Stimulated activated CD8-positive, alpha-beta memory T cell treated with anti-CD3 and anti-CD28 coated beads, Interleukin-15, amount 100 ng/mL, for 48 hours (primary cell): Measurements from ENCODE around the gene TRIM3.
"Not testable (repeated sequence)": the region's sequence is repeated elsewhere in the genome, so short reads cannot be mapped to it uniquely, and the experiment has no call there.

Source experiments
- DNase-seq, 2 donors: peaks; one replicate each; pipeline ENCODE4 v3.0.0-alpha.2; 2020; ENCODE audit warnings: low read depth in 2 of 2

The TRIM3 gene

GRCh38 chr11:6473451-6474412 lies at the start of gene TRIM3:
TSS of gene TRIM3 (minus strand) at chr11:6473941. CDS start at chr11:6465695, 8,246 bp downstream.
- DNase-seq = peak; percentile 42 to 65

- DNase-seq = no peak
These were observed 49.5 kb upstream of the TRIM3 start for GRCh38 chr11:6523253-6523652.

- DNase-seq = not testable (repeated sequence)
These were observed 48.2 kb upstream of the TRIM3 start for GRCh38 chr11:6521946-6522345.

- DNase-seq = no peak
These were observed 46.5 kb upstream of the TRIM3 start for GRCh38 chr11:6520265-6520664.

DNA sequence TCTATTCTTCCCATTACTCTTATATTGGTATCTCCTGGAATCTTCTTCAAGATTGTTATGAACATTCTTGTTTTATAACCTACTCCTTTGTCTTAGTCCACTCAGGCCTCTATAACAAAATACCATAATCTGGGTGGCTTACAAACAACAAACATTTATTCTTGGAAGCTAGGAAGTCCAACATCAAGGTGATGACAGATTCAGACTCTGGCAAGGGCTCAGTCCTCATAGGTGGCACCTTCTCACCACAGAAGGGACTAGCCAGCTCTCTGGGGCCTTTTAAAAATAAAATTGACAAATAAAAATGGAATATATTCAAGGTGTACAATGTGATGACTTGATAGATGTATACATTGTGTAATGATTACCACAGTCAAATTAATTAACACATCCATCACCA lies 43.1 kb upstream of the TRIM3 start:
- DNase-seq = no peak

DNA sequence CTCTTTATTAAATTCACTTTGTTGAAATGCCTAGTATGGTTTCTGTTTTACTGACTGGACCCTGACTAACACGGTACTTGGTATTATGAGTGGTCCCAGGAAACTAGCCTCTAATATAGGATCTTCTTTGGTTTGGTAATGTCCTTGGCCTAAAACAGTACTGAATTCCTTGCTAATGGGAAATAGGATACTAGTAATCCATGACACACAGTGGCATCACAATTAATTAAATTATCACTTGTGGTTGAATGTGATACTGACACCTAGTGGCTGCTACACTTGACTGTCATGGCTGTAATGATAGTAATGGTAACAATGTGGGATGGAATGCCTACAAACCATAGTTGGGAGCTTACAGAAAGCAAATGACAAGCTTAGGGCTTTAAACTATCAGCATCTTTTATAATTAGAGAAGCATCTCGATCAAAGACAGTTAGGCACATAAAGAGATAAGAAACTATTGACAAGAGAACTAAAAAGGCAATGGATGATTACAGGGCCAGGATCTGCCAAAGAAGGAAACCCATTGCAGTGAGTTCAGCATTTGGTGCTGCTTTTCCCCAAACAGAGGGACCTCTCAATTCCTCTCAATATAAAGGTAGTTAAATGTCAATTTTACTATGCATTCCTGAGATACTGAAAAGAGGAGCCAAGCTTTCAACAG lies 32.0 kb upstream of the TRIM3 start:
- DNase-seq = no peak

DNA sequence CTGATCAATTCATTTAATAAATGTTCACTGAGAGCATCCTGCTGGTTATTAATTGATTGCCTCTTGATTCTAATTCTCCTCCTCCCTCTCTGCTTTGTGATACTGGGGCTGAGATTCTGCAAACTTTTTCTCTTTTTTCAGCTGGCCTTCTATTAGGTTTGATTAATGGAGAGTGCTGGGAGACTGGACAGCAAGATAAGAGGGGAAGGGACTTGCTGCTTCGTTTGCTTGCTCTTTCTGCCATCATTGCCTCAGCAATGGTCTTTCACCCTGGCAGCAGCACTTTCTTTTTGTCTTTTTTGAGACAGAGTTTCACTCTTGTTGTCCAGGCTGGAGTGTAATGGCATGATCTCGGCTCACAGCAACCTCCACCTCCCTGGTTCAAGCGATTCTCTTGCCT lies 30.4 kb upstream of the TRIM3 start:
- DNase-seq = no peak

- no peak for DNase-seq
These were observed 28.6 kb upstream of the TRIM3 start for GRCh38 chr11:6502382-6502781.

GRCh38 chr11:6498544-6498943 lies 24.8 kb upstream of the TRIM3 start:
- DNase-seq = no peak

DNA sequence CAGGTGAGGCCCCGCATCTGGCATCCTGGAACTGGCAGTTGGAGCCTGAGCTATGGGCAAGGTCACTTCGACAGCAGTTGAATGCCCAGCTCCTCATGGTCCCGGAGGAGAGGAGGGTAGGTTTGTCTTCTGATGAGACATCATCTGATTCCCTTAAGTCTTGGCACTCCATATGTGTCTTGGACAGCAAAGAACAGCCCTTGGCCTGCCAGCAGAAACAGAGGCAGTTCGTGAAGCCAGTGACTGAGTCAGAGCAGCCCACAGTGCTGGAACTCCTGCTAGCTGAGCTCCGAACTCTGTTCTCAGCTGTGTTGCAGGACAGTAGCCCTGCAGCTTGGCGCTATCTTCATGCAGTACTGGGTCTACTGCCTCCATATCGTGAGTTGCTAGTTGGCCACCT lies 24.4 kb upstream of the TRIM3 start:
- DNase-seq = no peak

DNA sequence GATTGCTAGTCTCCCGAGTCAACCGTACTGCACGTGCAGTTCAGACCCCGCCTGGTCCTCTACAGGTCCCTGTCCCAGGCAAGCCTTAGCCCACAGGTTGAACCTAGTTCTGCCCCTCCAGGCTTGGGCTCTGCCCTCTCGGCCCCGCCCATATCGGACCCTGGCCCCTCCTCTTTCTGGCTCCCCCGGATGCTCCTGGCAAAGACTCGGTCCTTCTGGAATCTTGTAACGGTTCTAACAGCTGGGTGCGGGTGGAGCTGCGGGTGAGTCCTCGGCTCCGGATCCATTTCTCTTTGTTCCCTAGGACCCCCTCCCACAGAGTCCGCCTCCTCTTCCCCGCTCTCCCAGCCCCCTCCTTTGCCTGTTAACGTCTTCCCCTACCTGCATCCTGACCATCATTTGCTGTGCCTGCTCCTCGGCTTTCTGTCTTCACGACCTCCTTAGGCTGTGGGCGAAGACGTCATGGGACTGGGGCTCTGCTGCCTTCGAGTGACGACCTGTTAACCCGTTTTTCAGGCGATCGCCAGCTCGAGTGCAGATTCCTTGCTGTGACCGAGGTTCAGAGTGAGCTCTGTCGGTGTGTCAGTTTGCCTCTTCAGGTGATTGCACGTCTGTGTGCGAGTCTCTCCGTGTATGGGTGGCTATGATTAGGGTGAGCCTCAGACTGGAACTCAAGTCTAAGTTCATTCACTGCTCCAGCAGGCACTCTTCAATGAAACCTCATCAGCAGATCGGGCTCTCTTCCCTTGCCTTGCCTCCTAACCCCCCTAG lies 23.5 kb upstream of the TRIM3 start, which contains the start of gene DNHD1:
DNHD1 (plus strand) TSS at position 212 of the 771 bp plus-strand sequence. CDS start 936 bp downstream, outside the sequence.
- no peak for DNase-seq

DNA sequence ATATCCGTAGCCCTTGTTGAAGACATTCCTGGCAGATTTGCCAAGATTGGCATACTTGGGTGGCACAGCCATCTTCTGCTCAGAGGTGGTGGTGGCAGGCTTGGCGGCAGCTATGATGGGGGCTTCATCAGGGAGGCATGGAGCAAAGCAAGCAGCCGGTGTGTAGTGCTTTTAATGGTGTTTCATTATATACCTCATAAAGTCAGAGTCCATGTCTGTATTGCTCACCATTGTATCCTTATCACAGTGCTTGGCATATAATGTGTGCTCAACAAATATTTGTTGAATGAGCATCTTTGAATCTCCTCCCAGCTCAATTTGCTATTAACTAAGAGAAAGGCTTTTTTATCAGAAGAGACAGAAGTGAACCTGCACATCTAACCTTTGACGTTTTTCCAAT lies 15.6 kb upstream of the TRIM3 start:
- DNase-seq = no peak

DNA sequence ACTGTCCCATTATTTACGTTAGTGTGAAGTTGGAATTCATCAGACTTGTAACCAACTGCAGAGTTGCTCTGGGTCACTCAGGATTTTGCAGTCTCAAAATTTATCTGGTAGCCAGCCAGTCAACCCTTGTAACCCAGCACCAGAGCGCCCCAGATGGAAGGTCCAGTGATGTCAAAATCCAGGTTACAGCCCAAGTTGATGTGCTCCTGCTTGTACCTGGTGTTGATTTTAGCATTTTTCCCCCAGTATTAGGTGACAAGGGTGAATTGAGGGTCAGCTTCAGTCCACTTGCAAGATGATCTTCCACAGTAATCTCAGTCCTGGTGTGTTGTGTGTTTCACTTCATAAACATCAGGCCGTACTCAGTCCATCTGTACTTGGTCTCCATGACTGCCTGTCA lies 15.1 kb upstream of the TRIM3 start:
- no peak for DNase-seq

DNA sequence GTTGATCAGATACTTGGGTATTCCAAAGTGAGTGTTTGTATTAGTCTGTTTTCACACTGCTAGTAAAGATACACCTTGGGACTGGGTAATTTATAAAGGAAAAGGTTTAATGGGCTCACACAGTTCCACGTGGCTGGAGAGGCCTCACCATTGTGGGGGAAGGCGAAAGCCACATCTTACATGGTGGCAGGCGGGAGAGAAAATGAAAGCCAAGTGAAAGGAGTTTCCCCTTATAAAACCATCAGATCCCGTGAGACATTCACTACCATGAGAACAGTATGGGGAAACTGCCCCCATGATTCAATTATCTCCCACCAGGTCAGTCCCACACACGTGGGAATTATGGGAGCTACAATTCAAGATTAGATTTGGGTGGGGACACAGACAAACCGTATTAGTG lies 14.6 kb upstream of the TRIM3 start:
- no peak for DNase-seq

DNA sequence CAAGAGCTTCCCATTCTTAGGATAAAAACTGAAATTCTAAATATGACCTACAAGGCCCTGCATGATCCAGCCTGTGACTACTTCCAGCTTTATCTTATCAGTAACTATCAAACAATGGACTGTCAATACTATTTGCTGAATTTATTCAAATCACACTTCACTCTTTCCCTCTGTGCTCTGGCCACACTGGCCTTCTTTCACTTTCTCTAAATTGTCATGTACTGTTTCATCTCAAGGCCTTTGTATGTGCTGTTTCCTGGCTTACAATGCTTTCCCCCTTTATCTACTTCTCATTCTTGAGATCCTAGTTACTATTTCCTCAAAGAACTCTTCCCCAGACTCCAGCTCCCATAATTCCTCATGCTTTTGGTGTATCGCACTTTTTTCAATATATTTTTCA lies 13.2 kb upstream of the TRIM3 start:
- DNase-seq = no peak

GRCh38 chr11:6486256-6486655 lies 12.5 kb upstream of the TRIM3 start:
- DNase-seq = no peak

- DNase-seq = no peak
These were observed 11.9 kb upstream of the TRIM3 start for GRCh38 chr11:6485661-6486060.

DNA sequence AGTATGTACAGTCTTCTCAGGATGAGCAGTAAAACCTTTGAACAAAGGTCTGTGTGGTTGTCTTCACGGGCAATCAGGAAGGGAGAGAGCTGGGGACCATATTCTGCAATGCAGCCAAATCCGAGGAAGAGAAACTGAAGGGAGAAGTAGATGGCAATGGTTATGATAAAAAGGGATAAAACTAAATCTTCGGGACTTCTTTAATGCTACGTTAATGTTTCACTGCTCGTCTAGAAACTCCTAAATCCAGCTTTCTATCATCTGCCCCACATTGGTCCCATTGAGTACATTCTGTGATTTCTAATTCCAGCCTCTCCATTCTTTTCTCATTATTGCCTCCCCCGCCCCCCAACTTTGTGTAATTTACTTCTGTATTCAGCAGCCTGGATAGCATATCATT lies 9.3 kb upstream of the TRIM3 start:
- no peak for DNase-seq

- no peak for DNase-seq
These were observed 8.7 kb upstream of the TRIM3 start for GRCh38 chr11:6482441-6482840.

- no peak for DNase-seq
These were observed 8.2 kb upstream of the TRIM3 start for GRCh38 chr11:6481924-6482275.

DNA sequence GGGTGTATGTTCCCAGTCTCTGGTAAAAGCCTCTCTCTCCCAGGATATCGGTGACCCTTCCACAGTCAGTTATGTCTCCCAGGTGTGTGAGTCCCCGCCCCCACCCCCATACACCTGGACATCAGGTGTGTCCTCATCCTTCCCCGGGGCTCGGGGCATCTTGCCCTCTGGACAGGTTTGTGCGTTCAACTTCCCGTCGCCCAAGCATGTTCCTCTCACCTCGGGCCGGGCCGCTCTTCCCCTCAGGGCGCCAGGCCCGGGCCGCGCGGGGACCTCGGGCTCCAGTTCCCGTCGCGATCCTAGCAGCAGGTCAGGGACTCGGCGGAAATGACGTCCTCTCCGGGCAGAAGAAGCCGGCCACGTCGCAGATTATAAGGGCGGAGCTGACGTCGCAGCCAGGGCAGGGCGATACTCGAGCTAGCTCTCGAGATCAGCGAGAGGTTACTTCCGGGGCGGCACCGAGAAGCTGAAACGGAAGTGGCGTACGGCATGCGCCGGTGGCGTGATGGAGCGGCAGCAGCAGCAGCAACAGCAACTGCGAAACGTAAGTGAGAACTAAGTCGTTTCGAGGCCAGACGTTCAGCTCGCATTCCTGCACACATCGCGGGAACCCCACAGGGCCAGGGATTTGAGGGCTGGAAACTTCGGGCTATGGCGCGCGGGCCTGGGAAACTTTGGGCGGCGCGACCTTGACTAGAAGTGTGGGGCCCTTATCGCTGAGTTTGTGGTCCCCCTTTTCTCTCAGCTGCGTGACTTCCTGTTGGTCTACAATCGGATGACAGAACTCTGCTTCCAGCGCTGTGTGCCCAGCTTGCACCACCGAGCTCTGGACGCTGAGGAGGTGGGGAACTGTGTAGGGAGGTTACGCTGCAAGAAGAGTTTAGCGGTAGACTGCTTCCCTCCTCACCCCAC lies 7.5 kb upstream of the TRIM3 start, which contains the start of the genes ARFIP2 and TIMM10B:
ARFIP2 (minus strand) TSS at position 320 of the 912 bp plus-strand sequence. CDS start 910 bp downstream, outside the sequence.
TIMM10B (plus strand) TSS at position 490 of the 912 bp plus-strand sequence; CDS start at position 506, 16 bp downstream.
- DNase-seq = peak; percentile 97
